GM12892 (cell line): ENCODE data around the gene P4HB.
A peak's percentile ranks its signal among the peaks of the same experiment; 100 is the strongest.
"Not testable (repeated sequence)": the region's sequence is repeated elsewhere in the genome, so short reads cannot be mapped to it uniquely, and the experiment has no call there.

ENCODE experiments used
- DNase-seq: peaks from one replicate; pipeline ENCODE4 v3.0.0; 2011; ENCODE audit not compliant: insufficient read length
- FAIRE-seq: peaks from 2 replicates; lab custom pipeline; 2011; peaks lifted over from hg19 to GRCh38; lab: Jason Lieb, UNC
- POLR2A ChIP-seq: IDR thresholded peaks from 2 replicates; pipeline ENCODE4 v1.6.1; 2011; ENCODE audit warnings: low read depth, low read length, control low read depth
- POLR2AphosphoS5 ChIP-seq: IDR thresholded peaks from 2 replicates; pipeline ENCODE4 v1.6.1; 2011; ENCODE audit warnings: low read depth, low read length, control low read depth
- TAF1 ChIP-seq: IDR thresholded peaks from 2 replicates; pipeline ENCODE4 v1.6.1; 2011; ENCODE audit warnings: low read depth, mild to moderate bottlenecking, control low read depth, low read length, borderline replicate concordance

P4HB gene

DNA sequence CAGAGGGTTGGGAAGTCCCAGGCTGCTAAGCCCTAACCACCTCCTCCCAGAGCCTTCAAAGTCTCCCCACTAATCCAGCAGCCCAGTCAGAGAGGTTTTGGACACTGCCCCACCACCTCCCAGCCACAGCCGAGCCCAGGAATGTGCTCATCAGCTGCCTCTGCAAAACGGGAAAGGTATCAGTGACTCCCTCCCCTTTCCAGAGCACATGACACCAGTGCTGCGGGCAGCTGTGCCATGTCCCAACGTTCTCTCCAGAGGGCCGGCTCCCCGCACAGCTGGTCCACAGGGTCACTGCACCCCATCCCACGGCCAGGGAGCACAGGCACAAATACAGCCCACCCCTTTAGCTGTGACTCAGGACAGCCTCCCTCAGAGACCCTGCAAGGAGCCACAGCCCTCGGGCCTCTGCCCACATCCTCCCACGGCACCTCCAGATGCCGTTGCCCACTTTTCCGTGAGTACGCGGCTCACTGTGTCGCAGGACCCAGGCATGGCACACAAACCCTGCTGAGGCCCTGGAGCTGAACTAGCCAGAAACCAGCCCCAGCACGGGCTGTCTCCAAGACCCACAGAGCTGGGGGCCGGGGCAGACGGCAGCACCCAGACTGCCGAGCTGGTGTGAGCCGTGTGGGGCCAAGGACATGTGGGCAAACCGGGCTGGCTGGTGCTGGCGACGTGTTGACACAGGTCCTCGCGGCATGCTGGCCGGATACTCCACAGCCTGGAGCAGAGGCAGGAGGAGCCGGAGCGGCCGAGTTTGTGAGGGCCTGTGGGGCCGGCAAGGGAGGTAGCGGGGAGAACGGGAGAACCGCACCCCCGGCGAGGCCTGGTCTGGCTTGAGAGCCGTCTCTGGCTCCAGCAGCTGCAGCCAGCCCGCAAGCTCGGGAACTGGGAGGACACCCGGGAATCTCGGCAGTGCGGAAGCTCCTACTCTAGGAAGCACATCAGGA lies 19.2 kb downstream of the P4HB start:
- no peak for FAIRE-seq
- TF ChIP-seq POLR2A (no peak), POLR2AphosphoS5 (no peak), TAF1 (no peak)
- DNase-seq: no peak

DNA sequence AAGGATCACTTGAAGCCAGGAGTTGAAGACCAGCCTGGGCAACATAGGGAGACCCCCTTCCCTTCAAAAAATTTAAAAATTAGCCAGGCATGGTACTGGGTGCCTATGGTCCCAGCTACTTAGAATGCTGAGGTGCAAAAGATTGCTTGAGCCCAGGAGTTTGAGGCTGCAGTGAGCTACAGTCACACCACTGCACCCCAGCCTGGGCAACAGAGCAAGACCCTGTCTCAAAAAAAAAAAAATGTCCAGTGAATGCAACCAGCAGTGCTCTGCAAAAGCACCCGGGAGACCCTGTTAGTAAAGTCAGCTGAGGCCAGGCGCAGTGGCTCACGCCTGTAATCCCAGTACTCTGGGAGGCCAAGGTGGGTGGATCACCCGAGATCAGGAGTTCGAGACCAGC lies 20.3 kb downstream of the P4HB start:
- DNase-seq, FAIRE-seq: not testable (repeated sequence)

DNA sequence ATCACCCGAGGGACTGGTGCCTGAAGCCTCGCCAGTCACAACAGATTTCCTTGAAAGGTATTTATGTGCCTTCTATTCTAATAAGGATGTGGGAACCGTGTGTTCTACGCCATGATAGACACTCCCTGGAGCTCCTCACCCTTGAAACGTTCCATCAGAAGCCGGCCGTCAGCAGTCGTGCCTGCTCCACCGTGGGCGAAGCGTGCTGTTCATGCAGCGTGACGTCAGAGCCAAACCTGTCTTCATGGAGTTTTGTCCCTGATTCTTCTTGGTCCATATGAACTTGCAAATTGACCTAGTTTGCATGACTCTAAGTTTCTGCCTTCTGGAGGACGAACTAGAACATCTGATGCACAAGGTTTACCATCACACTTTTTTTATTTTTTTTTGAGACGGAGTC lies 21.0 kb downstream of the P4HB start:
- TF ChIP-seq POLR2AphosphoS5: no peak
- no peak for TF ChIP-seq TAF1
- TF ChIP-seq POLR2A: no peak
- no peak for FAIRE-seq
- no peak for DNase-seq

DNA sequence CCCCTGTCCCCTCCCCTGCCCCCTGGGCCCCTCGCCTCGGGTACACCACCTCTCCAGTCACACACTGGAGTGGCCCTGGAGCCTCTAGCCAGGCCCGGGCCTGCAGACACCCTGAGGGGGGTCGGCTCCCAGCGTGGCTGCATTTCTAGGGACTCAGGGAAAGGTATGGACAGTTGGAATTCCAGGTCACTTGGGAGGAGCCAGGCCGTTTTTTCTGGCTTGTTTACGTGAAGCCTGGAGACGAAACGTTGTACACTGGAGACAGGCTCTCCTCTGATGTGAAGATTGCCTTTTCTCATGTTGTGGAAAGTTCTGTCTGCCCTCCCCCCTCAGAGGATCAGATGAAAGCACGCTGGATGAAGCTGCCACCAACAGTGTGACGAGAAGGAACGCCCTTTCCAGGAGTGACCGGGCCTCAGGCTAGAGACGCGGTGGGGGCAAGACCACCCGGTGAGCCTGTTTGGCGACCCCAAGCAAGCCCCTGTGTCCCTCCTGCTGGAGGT lies 21.5 kb downstream of the P4HB start:
- TF ChIP-seq POLR2AphosphoS5 (no peak), TAF1 (no peak), POLR2A (no peak)
- DNase-seq (no peak), FAIRE-seq (no peak)

DNA sequence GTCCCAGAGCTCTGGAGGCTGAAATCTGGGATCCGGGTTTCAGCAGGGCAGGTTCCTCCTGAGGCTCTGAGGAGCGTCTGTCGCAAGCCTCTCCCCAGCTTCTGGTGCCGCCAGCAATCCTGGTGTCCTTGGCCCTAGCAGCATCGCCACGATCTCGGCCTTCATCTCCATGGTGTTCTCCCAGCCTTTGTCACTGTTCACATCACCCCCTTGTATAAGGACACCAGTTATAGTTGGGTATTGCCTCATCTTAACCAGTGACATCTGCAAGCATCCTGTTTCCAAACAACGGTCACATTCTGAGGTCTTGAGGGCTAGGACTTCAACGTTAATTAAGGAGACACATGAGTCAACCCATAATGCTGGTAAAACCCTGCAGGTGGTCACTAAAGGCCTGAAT lies 22.7 kb downstream of the P4HB start:
- TF ChIP-seq POLR2AphosphoS5 (no peak), TAF1 (no peak), POLR2A (no peak)
- FAIRE-seq (no peak), DNase-seq (no peak)

DNA sequence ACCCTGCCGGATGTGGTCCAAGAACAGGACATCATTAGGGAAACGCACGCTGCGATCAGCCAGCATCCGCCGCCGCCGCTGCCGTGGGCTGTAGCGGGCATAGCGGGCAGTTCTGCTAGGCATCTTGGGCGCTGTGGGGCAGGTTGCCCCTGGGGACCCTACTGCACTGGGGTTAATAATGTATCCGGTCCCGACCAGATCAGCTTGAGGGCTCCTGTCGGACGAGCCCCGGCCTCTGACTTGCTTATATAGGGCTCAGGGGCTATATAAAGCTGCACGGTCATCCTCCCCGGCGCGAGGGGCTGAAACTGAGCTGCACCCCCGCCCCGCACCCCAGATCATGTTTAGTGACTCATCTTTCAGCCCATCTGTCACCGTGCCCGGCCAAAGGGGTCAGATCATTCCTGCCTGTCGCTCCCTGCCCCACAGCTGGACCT lies 25.5 kb downstream of the P4HB start, which contains the start of gene PPP1R27:
PPP1R27 (minus strand) TSS at position 220 of the 437 bp plus-strand sequence; CDS start at position 123, 97 bp downstream.
- FAIRE-seq (no peak), DNase-seq (no peak)
- no peak for TF ChIP-seq POLR2A
- no peak for TF ChIP-seq POLR2AphosphoS5
- no peak for TF ChIP-seq TAF1

DNA sequence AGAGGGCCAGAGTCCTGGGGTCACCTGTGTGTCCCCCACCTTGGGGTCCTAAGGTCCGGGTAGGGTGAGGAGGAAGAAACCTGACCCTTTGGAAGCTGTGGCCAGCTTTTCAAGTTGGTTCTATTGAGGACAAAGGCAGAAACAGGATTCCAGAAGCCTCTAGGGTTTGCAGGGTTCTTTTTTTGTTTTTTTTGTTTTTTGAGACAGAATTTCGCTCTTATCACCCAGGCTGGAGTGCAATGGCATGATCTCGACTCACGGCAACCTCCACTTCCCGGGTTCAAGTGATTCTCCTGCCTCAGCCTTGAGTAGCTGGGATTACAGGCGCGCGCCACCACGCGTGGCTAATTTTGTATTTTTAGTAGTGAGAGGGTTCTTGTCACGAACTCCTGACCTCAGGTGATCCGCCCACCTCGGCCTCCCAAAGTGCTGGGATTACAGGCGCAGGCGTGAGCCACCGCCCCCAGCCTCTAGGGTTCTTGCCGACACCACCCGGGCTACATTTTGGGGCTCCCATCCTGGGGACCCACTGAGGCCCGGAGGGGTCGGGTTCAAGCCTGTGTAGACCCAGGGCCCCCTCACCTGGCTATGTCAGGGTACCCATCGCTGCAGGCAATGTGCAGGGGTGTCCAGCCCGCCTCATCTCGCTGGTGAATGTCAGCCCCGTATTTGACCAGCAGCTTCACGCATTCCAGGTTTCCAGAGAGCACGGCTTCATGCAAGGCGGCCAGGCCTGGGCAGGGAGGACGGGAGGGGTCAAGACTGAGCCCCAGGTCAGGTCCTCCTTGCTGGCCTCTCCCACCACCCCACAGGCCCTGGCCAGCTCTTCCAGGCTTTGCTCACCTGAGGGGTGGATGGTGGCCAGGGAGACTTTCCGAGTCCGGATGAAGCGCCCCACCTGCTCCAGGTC lies 26.2 kb downstream of the P4HB start:
- DNase-seq (no peak), FAIRE-seq (no peak)
- TF ChIP-seq POLR2A (no peak), POLR2AphosphoS5 (no peak), TAF1 (no peak)

DNA sequence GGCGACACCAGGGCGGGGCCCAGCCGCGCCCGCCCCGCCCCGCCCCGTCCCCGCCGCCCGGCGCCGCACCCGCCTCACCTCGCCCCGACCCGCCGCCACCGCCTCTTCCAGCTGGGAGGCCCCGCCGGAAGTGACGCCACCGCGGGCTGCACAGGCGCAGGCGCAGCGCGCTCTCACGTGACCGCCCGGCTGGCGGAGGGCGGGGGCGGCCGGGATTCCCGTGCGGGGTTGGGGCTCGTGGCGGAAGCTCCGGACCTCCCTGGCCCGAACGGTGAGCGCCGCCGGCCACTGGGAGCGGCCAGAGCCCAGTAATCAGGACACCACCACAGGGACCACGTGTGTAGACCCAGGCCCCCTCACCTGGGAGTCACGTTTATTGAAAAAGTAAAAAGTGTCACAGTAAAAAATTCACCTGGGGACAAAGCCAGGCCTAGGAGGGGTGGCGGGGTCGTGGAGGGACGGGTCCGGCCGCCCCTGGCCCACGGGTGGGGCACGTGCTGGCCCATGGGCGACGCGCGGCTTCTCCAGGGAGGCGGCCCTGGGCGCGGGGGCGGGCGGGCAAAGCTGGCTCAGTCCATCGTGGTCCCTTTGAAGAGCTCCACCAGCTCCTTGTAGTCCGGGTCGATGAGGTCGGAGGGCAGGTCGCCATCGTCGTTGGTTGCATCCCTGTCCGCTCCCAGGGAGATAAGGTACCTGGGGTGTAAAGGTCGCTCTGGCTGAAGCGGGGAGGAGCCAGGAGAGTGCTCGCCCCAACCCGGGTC lies 27.0 kb downstream of the P4HB start, which contains the start of gene MCRIP1:
MCRIP1 (minus strand) TSS at position 132 of the 761 bp plus-strand sequence. CDS start 8,785 bp downstream, outside the sequence.
- FAIRE-seq: peak; percentile 99
- peak; percentile 99 for DNase-seq
- no peak for TF ChIP-seq POLR2AphosphoS5
- TF ChIP-seq TAF1: peak; percentile 75; the same call in 1 of the 2 replicates
- TF ChIP-seq POLR2A: peak; percentile 72; the same call in 1 of the 2 replicates

DNA sequence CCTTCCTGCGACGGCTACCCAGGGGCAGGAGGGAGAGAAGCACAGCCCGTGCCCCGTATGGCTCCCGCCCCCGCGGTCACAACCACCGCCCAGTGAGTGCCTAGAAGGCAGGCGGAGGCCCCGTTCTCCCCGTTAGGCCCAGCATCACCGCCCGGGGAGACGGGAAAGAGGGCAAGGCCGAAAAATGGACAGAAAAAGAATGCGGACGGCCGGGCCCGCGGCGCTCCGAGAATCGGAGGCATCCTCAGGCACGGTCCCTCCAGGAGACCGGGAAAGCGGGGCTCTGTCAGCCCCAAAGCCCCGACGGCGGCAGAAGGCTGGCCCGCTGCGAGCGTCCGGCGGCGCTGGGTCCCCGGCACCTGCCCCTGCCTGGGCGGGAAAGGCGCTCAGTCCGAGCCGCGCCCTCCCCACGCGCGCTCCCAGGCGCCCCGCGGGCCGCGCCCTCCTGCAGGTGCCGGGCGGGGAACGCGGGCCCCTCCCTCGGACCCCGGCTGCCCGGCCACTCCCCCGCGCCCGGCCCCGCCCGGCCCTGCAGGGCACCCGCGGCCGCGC lies 27.7 kb downstream of the P4HB start:
- DNase-seq (no peak), FAIRE-seq (no peak)
- TF ChIP-seq POLR2AphosphoS5: no peak
- no peak for TF ChIP-seq POLR2A
- 0 out of 2 replicates have a peak, but pooled peaks have one; percentile 11 for TF ChIP-seq TAF1
